Neural cell (in vitro differentiated cells): ENCODE measurements around the gene PTPN1.

ENCODE experiments used
- POLR2AphosphoS5 ChIP-seq: IDR thresholded peaks from 2 replicates; pipeline ENCODE4 v1.6.1; 2012
- TF ChIP-seq, protein P1 (sequence below): fragments of 450-650 bp; IDR thresholded peaks from 2 replicates; pipeline ENCODE4 v1.5.1; 2014; ENCODE audit warnings: antibody characterized with exemption, mild to moderate bottlenecking, moderate library complexity; ENCODE audit not compliant: poor library complexity, severe bottlenecking

DNA sequence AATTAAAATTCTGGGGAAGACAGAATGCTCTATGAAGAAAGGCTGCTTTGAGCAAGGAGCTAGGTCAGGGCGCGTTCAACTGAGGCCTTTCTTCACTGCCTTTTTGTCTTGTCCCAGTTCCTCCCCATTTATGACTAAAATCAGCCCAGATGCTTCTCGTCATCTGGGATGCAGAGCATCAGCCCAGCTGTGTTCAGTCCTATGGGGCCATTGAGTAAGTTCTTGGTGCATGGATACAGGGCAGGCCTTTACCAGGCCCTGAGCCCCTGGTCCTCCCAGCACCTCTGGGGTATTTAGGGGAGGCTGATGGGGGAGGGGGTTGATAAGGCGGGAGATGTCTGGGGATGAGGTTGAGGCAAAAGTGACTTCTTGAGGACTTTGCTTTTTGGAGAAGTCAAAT lies 55.7 kb downstream of the PTPN1 start:
- TF ChIP-seq POLR2AphosphoS5 = no peak
- TF ChIP-seq, protein P1, sequence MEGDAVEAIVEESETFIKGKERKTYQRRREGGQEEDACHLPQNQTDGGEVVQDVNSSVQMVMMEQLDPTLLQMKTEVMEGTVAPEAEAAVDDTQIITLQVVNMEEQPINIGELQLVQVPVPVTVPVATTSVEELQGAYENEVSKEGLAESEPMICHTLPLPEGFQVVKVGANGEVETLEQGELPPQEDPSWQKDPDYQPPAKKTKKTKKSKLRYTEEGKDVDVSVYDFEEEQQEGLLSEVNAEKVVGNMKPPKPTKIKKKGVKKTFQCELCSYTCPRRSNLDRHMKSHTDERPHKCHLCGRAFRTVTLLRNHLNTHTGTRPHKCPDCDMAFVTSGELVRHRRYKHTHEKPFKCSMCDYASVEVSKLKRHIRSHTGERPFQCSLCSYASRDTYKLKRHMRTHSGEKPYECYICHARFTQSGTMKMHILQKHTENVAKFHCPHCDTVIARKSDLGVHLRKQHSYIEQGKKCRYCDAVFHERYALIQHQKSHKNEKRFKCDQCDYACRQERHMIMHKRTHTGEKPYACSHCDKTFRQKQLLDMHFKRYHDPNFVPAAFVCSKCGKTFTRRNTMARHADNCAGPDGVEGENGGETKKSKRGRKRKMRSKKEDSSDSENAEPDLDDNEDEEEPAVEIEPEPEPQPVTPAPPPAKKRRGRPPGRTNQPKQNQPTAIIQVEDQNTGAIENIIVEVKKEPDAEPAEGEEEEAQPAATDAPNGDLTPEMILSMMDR = no peak
